ENCODE data around the gene HSPB9. TPM values are rescaled to one million over a fixed set of nuclear protein-coding genes. Genes with fewer than 3 reads are reported as not detected.

Gene HSPB9
- under 1 TPM in 1 of 2 donors, not detected in 1; 0.22 TPM for total RNA-seq
- polyA plus RNA-seq (2013, experiment 1 of 2), result 0.28 TPM
- not detected for polyA plus RNA-seq (2013, experiment 2 of 2)
- long read RNA-seq, experiment 1, result 0 reads
- long read RNA-seq, experiment 2, partial matches to known transcripts, result 0 of 1 reads
- long read RNA-seq, experiment 2, other reads (novel, unspliced or antisense), result 0 of 1 reads
- long read RNA-seq, experiment 3, partial matches to known transcripts, result 0 of 3 reads
- long read RNA-seq, experiment 3, other reads (novel, unspliced or antisense), result 0 of 3 reads
- long read RNA-seq, experiment 4, result 0 reads

- Mint-ChIP-seq H3K27me3 (ENCODE audit: insufficient read depth) (no peaks in the 10 kb centered on the region), H3K36me3 (ENCODE audit: low read depth) (peaks cover 27% of the 10 kb centered on the region), H3K9me3 (no peaks in the 10 kb centered on the region), H3K4me3 (peak within 1 kb of the TSS; percentile 51), H3K27ac (peak within 1 kb of the TSS; percentile 87), H3K4me1 (peaks cover 7% of the 10 kb centered on the region)
- Histone ChIP-seq H3K9me3 (ENCODE audit: control insufficient read depth, low read length) (no peaks in the 10 kb centered on the region), H3K27me3 (ENCODE audit: control insufficient read depth, insufficient read depth, low read length, poor library complexity, severe bottlenecking) (no peaks in the 10 kb centered on the region), H3K4me3 (ENCODE audit: low read length) (no peak within 1 kb of the TSS), H3K27ac (ENCODE audit: low read depth, low read length) (no peak within 1 kb of the TSS), H3K4me1 (ENCODE audit: control insufficient read depth, insufficient read depth, low read length) (no peaks in the 10 kb centered on the region), H3K9ac (ENCODE audit: extremely low read depth, low read length, poor library complexity, severe bottlenecking) (no peak within 1 kb of the TSS), H3K36me3 (ENCODE audit: control insufficient read depth, insufficient read depth, low read length) (peaks cover 30% of the 10 kb centered on the region)
- DNase-seq, result peak; percentile 96
- 71 to 93% methylated on average over 47 to 61 of the region's 61 CpGs for WGBS, 2 experiments (ENCODE audit: insufficient coverage in 1 of 2, insufficient read length in 1 of 2)
- TF ChIP-seq CTCF (conservative IDR thresholded peaks at IDR 0.05), result no peak
These were observed at the start of gene HSPB9 for GRCh38 chr17:42122371-42123303. TSS of gene HSPB9 (plus strand) at chr17:42122804. CDS start at chr17:42122851, 47 bp downstream.

GRCh38 chr17:42075789-42076188 lies 46.8 kb upstream of the HSPB9 start:
- WGBS, 2 experiments (ENCODE audit: insufficient coverage in 1 of 2, insufficient read length in 1 of 2), result 91 to 97% methylated on average over 5 to 6 of the region's 6 CpGs

More at GRCh38 chr17:42075789-42076188, 46.8 kb upstream of the HSPB9 start:
- no peaks in the 10 kb centered on the region for H3K36me3 ChIP-seq (ENCODE audit: control insufficient read depth, insufficient read depth, low read length)
- Mint-ChIP-seq H3K4me1 (peaks cover 10% of the 10 kb centered on the region), H3K27ac (no peak overlapping the region), H3K9me3 (no peaks in the 10 kb centered on the region), H3K36me3 (ENCODE audit: low read depth) (no peaks in the 10 kb centered on the region), H3K4me3 (no peak overlapping the region), H3K27me3 (ENCODE audit: insufficient read depth) (peaks cover 28% of the 10 kb centered on the region)
- TF ChIP-seq CTCF (conservative IDR thresholded peaks at IDR 0.05), result no peak
- no peak overlapping the region for H3K27ac ChIP-seq (ENCODE audit: low read depth, low read length)
- peaks cover 30% of the 10 kb centered on the region for H3K27me3 ChIP-seq (ENCODE audit: control insufficient read depth, insufficient read depth, low read length, poor library complexity, severe bottlenecking)
- H3K4me1 ChIP-seq (ENCODE audit: control insufficient read depth, insufficient read depth, low read length), result no peaks in the 10 kb centered on the region
- no peak for DNase-seq
- no peaks in the 10 kb centered on the region for H3K9me3 ChIP-seq (ENCODE audit: control insufficient read depth, low read length)
- H3K9ac ChIP-seq (ENCODE audit: extremely low read depth, low read length, poor library complexity, severe bottlenecking), result no peak overlapping the region
- no peak overlapping the region for H3K4me3 ChIP-seq (ENCODE audit: low read length)
